ENCODE results near the gene CANX.
A peak's percentile ranks its signal among the peaks of the same experiment; 100 is the strongest.
"Not testable (repeated sequence)": the region's sequence is repeated elsewhere in the genome, so short reads cannot be mapped to it uniquely, and the experiment has no call there.

The CANX gene

GRCh38 chr5:179699616-179700237, 960 bp downstream of the CANX start:
- DNase-seq, result peak in 1 of 2 experiments; percentile 14

GRCh38 chr5:179700401-179700918, 1.7 kb downstream of the CANX start:
- DNase-seq, result peak in 1 of 2 experiments; percentile 7

- DNase-seq, result no peak
These were observed 17.5 kb downstream of the CANX start for GRCh38 chr5:179716286-179716685.

- no peak for DNase-seq
These were observed 21.5 kb downstream of the CANX start for GRCh38 chr5:179720222-179720621.

- DNase-seq, result no peak
These were observed 25.4 kb downstream of the CANX start for GRCh38 chr5:179724163-179724562.

- no peak for DNase-seq
These were observed 28.3 kb downstream of the CANX start for GRCh38 chr5:179727106-179727505.

- DNase-seq, result no peak
These were observed 30.5 kb downstream of the CANX start for GRCh38 chr5:179729303-179729702.

- no peak for DNase-seq
These were observed 31.0 kb downstream of the CANX start for GRCh38 chr5:179729727-179730126.

- no peak for DNase-seq
These were observed 31.6 kb downstream of the CANX start for GRCh38 chr5:179730356-179730755.

GRCh38 chr5:179730852-179731251, 32.1 kb downstream of the CANX start:
- no peak for DNase-seq

- peak in 1 of 2 experiments; percentile 24 for DNase-seq
These were observed 33.1 kb downstream of the CANX start for GRCh38 chr5:179731791-179732411.

GRCh38 chr5:179732412-179732917, 33.7 kb downstream of the CANX start, which contains the start of gene MAML1:
TSS of gene MAML1 (plus strand) at chr5:179732822. CDS start at chr5:179733113, 291 bp downstream.
- DNase-seq, result peak; percentile 99 to 100

- DNase-seq, result peak; percentile 22 to 43
These were observed 34.4 kb downstream of the CANX start for GRCh38 chr5:179732918-179733771.

- DNase-seq, result no peak
These were observed 35.0 kb downstream of the CANX start for GRCh38 chr5:179733772-179734126.

GRCh38 chr5:179734536-179735164, 35.9 kb downstream of the CANX start:
- no peak for DNase-seq

- no peak for DNase-seq
These were observed 40.0 kb downstream of the CANX start for GRCh38 chr5:179738742-179739141.

- DNase-seq, result not testable (repeated sequence)
These were observed 45.3 kb downstream of the CANX start for GRCh38 chr5:179744106-179744505.

GRCh38 chr5:179746872-179747271, 48.1 kb downstream of the CANX start:
- no peak for DNase-seq

- no peak for DNase-seq
These were observed 49.0 kb downstream of the CANX start for GRCh38 chr5:179747811-179748210.

- DNase-seq, result no peak
These were observed 51.2 kb downstream of the CANX start for GRCh38 chr5:179749857-179750508.

- DNase-seq, result peak; percentile 18 to 44
These were observed 55.2 kb downstream of the CANX start for GRCh38 chr5:179753971-179754370.

- DNase-seq, result no peak
These were observed 56.3 kb downstream of the CANX start for GRCh38 chr5:179755022-179755421.

All from NCI-H524 (cell line).